OCI-LY3 (cell line): ENCODE measurements around the gene FYB1.

Source experiments
- H2AFZ ChIP-seq: fragments of 200-600, 300-600 bp; shearing (Covaris generic); 2 replicates; pipeline ENCODE4 v1.6.0; 2014; ENCODE audit warnings: antibody characterized with exemption, low read depth, low read length
- H3K27ac ChIP-seq: fragments of 200-600, 300-600 bp; sonication (generic); 2 replicates; pipeline ENCODE4 v1.5.1; 2014; ENCODE audit warnings: mild to moderate bottlenecking, low read length, moderate library complexity, mixed read lengths
- H3K27me3 ChIP-seq: fragments of 200-600, 300-600 bp; sonication (generic); 2 replicates; pipeline ENCODE4 v1.6.1; 2014; ENCODE audit warnings: low read depth, low read length, mixed read lengths
- H3K36me3 ChIP-seq: fragments of 200-600, 300-600 bp; sonication (generic); replicated peaks from 2 replicates; pipeline ENCODE3; 2014; ENCODE audit warnings: low read depth, low read length, mixed read lengths
- H3K4me1 ChIP-seq: fragments of 300-600, 200-600 bp; sonication (generic); 2 replicates; pipeline ENCODE4 v1.6.1; 2014; ENCODE audit warnings: low read length, mixed read lengths
- H3K4me2 ChIP-seq: fragments of 200-600, 300-600 bp; sonication (generic); 2 replicates; pipeline ENCODE4 v1.6.1; 2014; ENCODE audit warnings: low read length, mixed read lengths
- H3K4me3 ChIP-seq: fragments of 300-600, 200-600 bp; sonication (generic); 2 replicates; pipeline ENCODE4 v1.5.1; 2014; ENCODE audit warnings: antibody characterized with exemption, mild to moderate bottlenecking, low read length, moderate library complexity
- H3K79me2 ChIP-seq: fragments of 300-600, 200-600 bp; shearing (Covaris generic); 2 replicates; pipeline ENCODE4 v1.6.1; 2014; ENCODE audit warnings: mild to moderate bottlenecking, low read length, mixed read lengths
- H3K9ac ChIP-seq: fragments of 300-600, 200-600 bp; shearing (Covaris generic); 2 replicates; pipeline ENCODE4 v1.6.0; 2014; ENCODE audit warnings: mild to moderate bottlenecking, low read length, moderate library complexity
- H3K9me3 ChIP-seq: fragments of 200-600, 300-600 bp; shearing (Covaris generic); 2 replicates; pipeline ENCODE4 v1.6.1; 2014; ENCODE audit warnings: low read length, mixed read lengths; ENCODE audit not compliant: insufficient read depth
- H4K20me1 ChIP-seq: fragments of 200-600, 300-600 bp; sonication (generic); 2 replicates; pipeline ENCODE4 v1.6.1; 2016; ENCODE audit warnings: low read length, mixed read lengths; ENCODE audit not compliant: insufficient read depth
- CTCF ChIP-seq: fragments of 200-600, 300-600 bp; sonication (generic); IDR thresholded peaks from 2 replicates; pipeline ENCODE4 v1.5.1; 2014; ENCODE audit warnings: antibody characterized with exemption, low read length, low read depth
- EZH2phosphoT487 ChIP-seq: fragments of 200-600 bp; shearing (Covaris generic); IDR thresholded peaks from 2 replicates; pipeline ENCODE4 v1.6.1; 2018; ENCODE audit warnings: antibody characterized with exemption, mixed run types, low read depth

Gene FYB1

GRCh38 chr5:39093352-39093751 is 126.0 kb downstream of the FYB1 start:
- TF ChIP-seq EZH2phosphoT487 (no peak), CTCF (no peak)
- Histone ChIP-seq H3K27me3 (no peaks in the 10 kb centered on the region), H3K9ac (no peak overlapping the region), H2AFZ (no peak overlapping the region), H3K36me3 (no peaks in the 10 kb centered on the region), H3K79me2 (no peaks in the 10 kb centered on the region), H3K4me3 (no peak overlapping the region), H3K27ac (no peak overlapping the region), H3K4me1 (peaks cover 3% of the 10 kb centered on the region; the same call in 1 of the 2 replicates), H3K4me2 (no peak overlapping the region), H4K20me1 (no peaks in the 10 kb centered on the region), H3K9me3 (no peaks in the 10 kb centered on the region)

GRCh38 chr5:39092581-39093351 is 126.6 kb downstream of the FYB1 start:
- Histone ChIP-seq H3K27me3 (no peaks in the 10 kb centered on the region), H3K36me3 (no peaks in the 10 kb centered on the region), H4K20me1 (no peaks in the 10 kb centered on the region), H3K4me3 (no peak overlapping the region), H3K79me2 (no peaks in the 10 kb centered on the region), H3K4me2 (no peak overlapping the region), H3K4me1 (peaks cover 3% of the 10 kb centered on the region; the same call in 1 of the 2 replicates), H3K27ac (no peak overlapping the region), H3K9ac (no peak overlapping the region), H2AFZ (no peak overlapping the region), H3K9me3 (no peaks in the 10 kb centered on the region)
- no peak for TF ChIP-seq EZH2phosphoT487
- no peak for TF ChIP-seq CTCF

- TF ChIP-seq EZH2phosphoT487 (no peak), CTCF (no peak)
- H3K27ac ChIP-seq, result no peak overlapping the region
These were observed 127.3 kb downstream of the FYB1 start for GRCh38 chr5:39091940-39092580.

GRCh38 chr5:39083968-39084367 is 135.4 kb downstream of the FYB1 start:
- Histone ChIP-seq H3K36me3 (peaks cover 3% of the 10 kb centered on the region), H3K9ac (no peak overlapping the region), H3K79me2 (no peaks in the 10 kb centered on the region), H3K4me1 (peaks cover 6% of the 10 kb centered on the region), H3K4me3 (no peak overlapping the region), H4K20me1 (no peaks in the 10 kb centered on the region), H2AFZ (no peak overlapping the region), H3K9me3 (no peaks in the 10 kb centered on the region), H3K27ac (no peak overlapping the region), H3K4me2 (no peak overlapping the region), H3K27me3 (no peaks in the 10 kb centered on the region)
- no peak for TF ChIP-seq EZH2phosphoT487
- TF ChIP-seq CTCF, result no peak

More at GRCh38 chr5:39091940-39092580, 127.3 kb downstream of the FYB1 start:
- H2AFZ ChIP-seq, result no peak overlapping the region
- peaks cover 3% of the 10 kb centered on the region; the same call in 1 of the 2 replicates for H3K4me1 ChIP-seq
- no peaks in the 10 kb centered on the region for H3K79me2 ChIP-seq
- no peak overlapping the region for H3K4me3 ChIP-seq
- no peaks in the 10 kb centered on the region for H3K27me3 ChIP-seq
- H3K4me2 ChIP-seq, result no peak overlapping the region
- no peaks in the 10 kb centered on the region for H4K20me1 ChIP-seq
- no peaks in the 10 kb centered on the region for H3K9me3 ChIP-seq
- H3K36me3 ChIP-seq, result no peaks in the 10 kb centered on the region
- no peak overlapping the region for H3K9ac ChIP-seq
